GM20000 (cell line): ENCODE results near the gene PCLO.
"Not testable (repeated sequence)": the region's sequence is repeated elsewhere in the genome, so short reads cannot be mapped to it uniquely, and the experiment has no call there.

Source experiments
- DNase-seq: peaks from one replicate; pipeline ENCODE4 v3.0.0; 2012; ENCODE audit warnings: low spot score
- TF ChIP-seq, protein P1 (sequence below): IDR thresholded peaks from 2 replicates; pipeline ENCODE4 v1.5.1; 2012; ENCODE audit warnings: mild to moderate bottlenecking, control low read depth; ENCODE audit errors: extremely low read depth, missing control alignments

The PCLO gene

GRCh38 chr7:82715344-82715743, 447.3 kb downstream of the PCLO start:
- DNase-seq = no peak
- TF ChIP-seq, protein P1, sequence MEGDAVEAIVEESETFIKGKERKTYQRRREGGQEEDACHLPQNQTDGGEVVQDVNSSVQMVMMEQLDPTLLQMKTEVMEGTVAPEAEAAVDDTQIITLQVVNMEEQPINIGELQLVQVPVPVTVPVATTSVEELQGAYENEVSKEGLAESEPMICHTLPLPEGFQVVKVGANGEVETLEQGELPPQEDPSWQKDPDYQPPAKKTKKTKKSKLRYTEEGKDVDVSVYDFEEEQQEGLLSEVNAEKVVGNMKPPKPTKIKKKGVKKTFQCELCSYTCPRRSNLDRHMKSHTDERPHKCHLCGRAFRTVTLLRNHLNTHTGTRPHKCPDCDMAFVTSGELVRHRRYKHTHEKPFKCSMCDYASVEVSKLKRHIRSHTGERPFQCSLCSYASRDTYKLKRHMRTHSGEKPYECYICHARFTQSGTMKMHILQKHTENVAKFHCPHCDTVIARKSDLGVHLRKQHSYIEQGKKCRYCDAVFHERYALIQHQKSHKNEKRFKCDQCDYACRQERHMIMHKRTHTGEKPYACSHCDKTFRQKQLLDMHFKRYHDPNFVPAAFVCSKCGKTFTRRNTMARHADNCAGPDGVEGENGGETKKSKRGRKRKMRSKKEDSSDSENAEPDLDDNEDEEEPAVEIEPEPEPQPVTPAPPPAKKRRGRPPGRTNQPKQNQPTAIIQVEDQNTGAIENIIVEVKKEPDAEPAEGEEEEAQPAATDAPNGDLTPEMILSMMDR = no peak

GRCh38 chr7:82714883-82715282, 447.8 kb downstream of the PCLO start:
- DNase-seq = no peak
- TF ChIP-seq, protein P1 = no peak

GRCh38 chr7:82713506-82713905, 449.2 kb downstream of the PCLO start:
- no peak for DNase-seq
- TF ChIP-seq, protein P1 = no peak

DNA sequence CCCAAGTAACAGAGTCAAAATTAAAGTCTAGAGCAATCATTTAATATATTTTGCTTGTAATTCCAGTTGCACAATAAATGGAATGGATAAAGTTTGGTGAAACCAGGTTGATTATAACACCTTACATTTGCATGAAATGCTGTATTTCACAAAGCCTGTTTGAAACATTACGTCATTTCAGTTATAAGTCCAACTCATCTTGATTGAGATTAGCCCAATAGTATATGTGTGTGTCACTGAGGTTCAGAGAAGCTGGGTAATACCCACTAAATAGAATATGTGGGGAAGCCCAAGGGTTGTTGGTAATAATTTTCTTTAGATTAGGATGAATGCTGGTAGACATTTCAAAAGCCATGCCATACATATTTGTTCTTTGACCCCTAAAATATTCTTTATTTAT, 456.3 kb downstream of the PCLO start:
- not testable (repeated sequence) for DNase-seq

- TF ChIP-seq, protein P1 = no peak
These were observed 457.0 kb downstream of the PCLO start for GRCh38 chr7:82705517-82706260.

GRCh38 chr7:82704121-82704520, 458.6 kb downstream of the PCLO start:
- TF ChIP-seq, protein P1 = no peak
- DNase-seq = no peak

More at GRCh38 chr7:82705517-82706260, 457.0 kb downstream of the PCLO start:
- DNase-seq = no peak
